ENCODE measurements around the gene SEL1L. TPM values are rescaled to one million over a fixed set of nuclear protein-coding genes. Genes with fewer than 3 reads are reported as not detected.
A peak's percentile ranks its signal among the peaks of the same experiment; 100 is the strongest.
"Not testable (repeated sequence)": the region's sequence is repeated elsewhere in the genome, so short reads cannot be mapped to it uniquely, and the experiment has no call there.

The SEL1L gene
- total RNA-seq, 1 donor = 19.7 TPM

GRCh38 chr14:81476816-81477215, 56.8 kb downstream of the SEL1L start:
- DNase-seq (ENCODE audit: low read depth in 2 of 3, low spot score in 2 of 3) = no peak

- DNase-seq (ENCODE audit: low read depth in 2 of 3, low spot score in 2 of 3) = peak in 1 of 3 donors; percentile 36
These were observed 58.8 kb downstream of the SEL1L start for GRCh38 chr14:81474685-81475324.

- DNase-seq (ENCODE audit: low read depth in 2 of 3, low spot score in 2 of 3) = peak in 1 of 3 donors; percentile 25
These were observed 59.5 kb downstream of the SEL1L start for GRCh38 chr14:81474148-81474492.

- no peak for DNase-seq (ENCODE audit: low read depth in 2 of 3, low spot score in 2 of 3)
These were observed 60.1 kb downstream of the SEL1L start for GRCh38 chr14:81473456-81474147.

- no peak for DNase-seq (ENCODE audit: low read depth in 2 of 3, low spot score in 2 of 3)
These were observed 61.4 kb downstream of the SEL1L start for GRCh38 chr14:81472096-81472800.

GRCh38 chr14:81471062-81471461, 62.6 kb downstream of the SEL1L start:
- DNase-seq (ENCODE audit: low read depth in 2 of 3, low spot score in 2 of 3) = no peak

GRCh38 chr14:81470557-81470826, 63.2 kb downstream of the SEL1L start:
- DNase-seq (ENCODE audit: low read depth in 2 of 3, low spot score in 2 of 3) = not testable (repeated sequence)

- no peak for DNase-seq (ENCODE audit: low read depth in 2 of 3, low spot score in 2 of 3)
These were observed 66.8 kb downstream of the SEL1L start for GRCh38 chr14:81466854-81467253.

GRCh38 chr14:81465507-81466228, 68.0 kb downstream of the SEL1L start:
- no peak for DNase-seq (ENCODE audit: low read depth in 2 of 3, low spot score in 2 of 3)

- not testable (repeated sequence) for DNase-seq (ENCODE audit: low read depth in 2 of 3, low spot score in 2 of 3)
These were observed 68.7 kb downstream of the SEL1L start for GRCh38 chr14:81465003-81465392.

- peak; percentile 61 to 84 (median 65) for DNase-seq (ENCODE audit: low read depth in 2 of 3, low spot score in 2 of 3)
These were observed 69.2 kb downstream of the SEL1L start for GRCh38 chr14:81464253-81465002.

GRCh38 chr14:81462356-81462755, 71.3 kb downstream of the SEL1L start:
- DNase-seq (ENCODE audit: low read depth in 2 of 3, low spot score in 2 of 3) = not testable (repeated sequence)

GRCh38 chr14:81459912-81460311, 73.7 kb downstream of the SEL1L start:
- no peak for DNase-seq (ENCODE audit: low read depth in 2 of 3, low spot score in 2 of 3)

- no peak for DNase-seq (ENCODE audit: low read depth in 2 of 3, low spot score in 2 of 3)
These were observed 75.3 kb downstream of the SEL1L start for GRCh38 chr14:81458352-81458751.

- DNase-seq (ENCODE audit: low read depth in 2 of 3, low spot score in 2 of 3) = no peak
These were observed 78.3 kb downstream of the SEL1L start for GRCh38 chr14:81455390-81455789.

- no peak for DNase-seq (ENCODE audit: low read depth in 2 of 3, low spot score in 2 of 3)
These were observed 79.0 kb downstream of the SEL1L start for GRCh38 chr14:81454572-81455218.

- DNase-seq (ENCODE audit: low read depth in 2 of 3, low spot score in 2 of 3) = peak in 2 of 3 donors; percentile 54 to 68
These were observed 80.4 kb downstream of the SEL1L start for GRCh38 chr14:81453166-81453766.

GRCh38 chr14:81452341-81453133, 81.1 kb downstream of the SEL1L start:
- no peak for DNase-seq (ENCODE audit: low read depth in 2 of 3, low spot score in 2 of 3)

- DNase-seq (ENCODE audit: low read depth in 2 of 3, low spot score in 2 of 3) = no peak
These were observed 82.7 kb downstream of the SEL1L start for GRCh38 chr14:81450976-81451375.
